Breast epithelium (tissue), 3 donors: ENCODE results near the gene KIZ.

Experiments used
- CTCF ChIP-seq, 3 donors: fragments of 450-650 bp; IDR thresholded peaks; one replicate each; pipeline ENCODE4 v1.5.1; 2016 to 2017; ENCODE audit warnings: antibody characterized with exemption in 3 of 3, mild to moderate bottlenecking in 3 of 3, moderate library complexity in 3 of 3
- POLR2A ChIP-seq: fragments of 450-650 bp; IDR thresholded peaks from one replicate; pipeline ENCODE4 v1.6.1; 2016; ENCODE audit warnings: antibody characterized with exemption, mild to moderate bottlenecking, moderate library complexity
- POLR2AphosphoS5 ChIP-seq, 3 donors: sonication (generic); formaldehyde crosslinking; IDR thresholded peaks; one replicate each; pipeline ENCODE4 v1.6.1; 2017; ENCODE audit warnings: antibody characterized with exemption in 3 of 3

GRCh38 chr20:21230220-21230619 is 104.3 kb downstream of the KIZ start:
- TF ChIP-seq POLR2AphosphoS5 (IDR thresholded peaks at IDR 0.05), result no peak
- no peak for TF ChIP-seq CTCF (IDR thresholded peaks at IDR 0.05)
- TF ChIP-seq POLR2A, result no peak
